HCT116 (cell line): ENCODE data around the gene PTPRF. TPM values are rescaled to one million over a fixed set of nuclear protein-coding genes. Genes with fewer than 3 reads are reported as not detected.

Experiments used
- ATAC-seq: fragments of 200-7000 bp; cut with Tn5 transposase; 2 replicates; pipeline ENCODE4 v1.9.1; 2020; ENCODE audit warnings: mild to moderate bottlenecking, moderate library complexity
- BruUV-seq: library from RNA; stranded (reverse); fragments of 400-500 nt; replicated peaks from 2 replicates; lab custom pipeline; 2021; lab: Mats Ljungman, UMichigan
- CTCF ChIA-PET: fragments of 300-600 bp; sonication (Branson Sonifier 250); formaldehyde crosslinking; loops from one replicate; lab custom pipeline; 2021; ENCODE audit warnings: antibody characterized with exemption; lab: Charles Lee
- POLR2A ChIA-PET: fragments of 300-600, 350-600 bp; sonication (Branson Sonifier 250); formaldehyde crosslinking; loops from one replicate; lab custom pipeline; 2021; ENCODE audit warnings: antibody characterized with exemption; lab: Charles Lee
- RAD21 ChIA-PET, 2 experiments: fragments of 300-600 bp; sonication (Branson Sonifier 250); formaldehyde crosslinking; loops; one replicate each; lab custom pipeline; 2023; ENCODE audit warnings: low total read pairs in 2 of 2; ENCODE audit not compliant: uncharacterized antibody in 2 of 2, unreplicated experiment in 2 of 2, low non-redundant PET in 1 of 2; lab: Charles Lee
- DNase-seq: peaks from one replicate; pipeline ENCODE4 v3.0.0-alpha.2; 2010; ENCODE audit warnings: low read depth, low spot score
- H2AFZ ChIP-seq: fragments of 200-600 bp; shearing (Covaris generic), sonication (generic); 2 replicates; pipeline ENCODE4 v1.6.1; 2017; ENCODE audit warnings: low read depth, mixed run types, mixed read lengths, antibody characterized with exemption, low read length; ENCODE audit not compliant: poor library complexity, severe bottlenecking
- H3K27ac ChIP-seq: 2 replicates; pipeline ENCODE4 v1.5.1; 2012; ENCODE audit warnings: low read depth, low read length
- H3K27me3 ChIP-seq: fragments of 200-600 bp; sonication (generic); 2 replicates; pipeline ENCODE4 v1.6.1; 2016; ENCODE audit warnings: mixed run types, low read length, mixed read lengths; ENCODE audit not compliant: insufficient read depth
- H3K36me3 ChIP-seq, 2 experiments: fragments of 200-500 bp in 1 of 2; fragments of 200-600 bp in 1 of 2; sonication (Bioruptor generic) in 1 of 2; sonication (generic) in 1 of 2; 2 replicates each; pipeline versions ENCODE4 v1.5.1 to v1.6.1; 2014 to 2016; ENCODE audit warnings: low read length in 2 of 2, inconsistent platforms in 1 of 2, mixed read lengths in 1 of 2, mixed run types in 1 of 2; ENCODE audit not compliant: insufficient read depth in 2 of 2, control insufficient read depth in 1 of 2
- H3K4me1 ChIP-seq, 2 experiments: fragments of 200-600 bp in 1 of 2; sonication (generic) in 1 of 2; 2 replicates each; pipeline versions ENCODE4 v1.5.1 to v1.6.1; 2012 to 2017; ENCODE audit warnings: low read length in 2 of 2, inconsistent platforms in 1 of 2, mild to moderate bottlenecking in 1 of 2, mixed read lengths in 1 of 2, mixed run types in 1 of 2, moderate library complexity in 1 of 2; ENCODE audit not compliant: insufficient read depth in 2 of 2, control insufficient read depth in 1 of 2
- H3K4me2 ChIP-seq: fragments of 200-600 bp; sonication (generic); 2 replicates; pipeline ENCODE4 v1.6.1; 2017; ENCODE audit warnings: mixed run types, low read length, mixed read lengths
- H3K4me3 ChIP-seq, 2 experiments: fragments of 200-600 bp in 1 of 2; sonication (generic) in 1 of 2; replicated peaks in 1 of 2; 2 replicates each; pipeline ENCODE4 v1.5.1; 2011 to 2016; ENCODE audit warnings: low read length in 2 of 2, control low read depth in 1 of 2, low read depth in 1 of 2, mild to moderate bottlenecking in 1 of 2, mixed read lengths in 1 of 2, mixed run types in 1 of 2
- H3K79me2 ChIP-seq: fragments of 200-600 bp; sonication (generic); 2 replicates; pipeline ENCODE4 v1.6.1; 2017; ENCODE audit warnings: mild to moderate bottlenecking, mixed run types, low read length, moderate library complexity, mixed read lengths; ENCODE audit not compliant: insufficient read depth
- H3K9ac ChIP-seq: fragments of 200-600 bp; sonication (generic); 2 replicates; pipeline ENCODE4 v1.6.1; 2016; ENCODE audit warnings: low read length, mixed read lengths
- H3K9me2 ChIP-seq: fragments of 200-600 bp; sonication (generic), shearing (Covaris generic); 2 replicates; pipeline ENCODE4 v1.6.1; 2017; ENCODE audit warnings: mixed run types, mild to moderate bottlenecking, moderate library complexity; ENCODE audit not compliant: insufficient read depth
- H3K9me3 ChIP-seq, 2 experiments: fragments of 200-500 bp in 1 of 2; fragments of 200-600 bp in 1 of 2; sonication (Bioruptor generic) in 1 of 2; sonication (generic) in 1 of 2; 2 replicates each; pipeline ENCODE4 v1.6.1; 2014 to 2017; ENCODE audit warnings: low read length in 2 of 2, mixed read lengths in 2 of 2, inconsistent platforms in 1 of 2, low read depth in 1 of 2, mild to moderate bottlenecking in 1 of 2, mixed run types in 1 of 2, moderate library complexity in 1 of 2; ENCODE audit not compliant: control insufficient read depth in 1 of 2, insufficient read depth in 1 of 2
- H4K20me1 ChIP-seq: fragments of 200-600 bp; sonication (generic), shearing (Covaris generic); 2 replicates; pipeline ENCODE4 v1.6.1; 2017; ENCODE audit warnings: mixed run types, mild to moderate bottlenecking, moderate library complexity; ENCODE audit not compliant: insufficient read depth
- CTCF ChIP-seq, 3 experiments: fragments of 200-600 bp in 1 of 3; sonication (generic) in 1 of 3; IDR thresholded peaks in 2 of 3; conservative IDR thresholded peaks in 1 of 3; 2 replicates each; pipeline ENCODE4 v1.5.1; 2012 to 2017; ENCODE audit warnings: low read depth in 2 of 3, low read length in 2 of 3, antibody characterized with exemption in 1 of 3, borderline replicate concordance in 1 of 3, control low read depth in 1 of 3, mild to moderate bottlenecking in 1 of 3, mixed read lengths in 1 of 3, mixed run types in 1 of 3, moderate library complexity in 1 of 3; ENCODE audit not compliant: insufficient read depth in 1 of 3
- MAX ChIP-seq: IDR thresholded peaks from 2 replicates; pipeline ENCODE4 v1.6.1; 2012
- POLR2AphosphoS5 ChIP-seq: IDR thresholded peaks from 2 replicates; pipeline ENCODE4 v1.6.1; 2011; ENCODE audit warnings: mild to moderate bottlenecking, low read depth, low read length, moderate library complexity
- SIN3A ChIP-seq: IDR thresholded peaks from 2 replicates; pipeline ENCODE4 v1.6.1; 2012; ENCODE audit warnings: low read depth
- SP1 ChIP-seq: IDR thresholded peaks from 2 replicates; pipeline ENCODE4 v1.6.1; 2012; ENCODE audit warnings: low read depth
- TCF7L2 ChIP-seq: IDR thresholded peaks from 2 replicates; pipeline ENCODE4 v1.7.0; 2011; ENCODE audit warnings: borderline replicate concordance, inconsistent platforms; ENCODE audit not compliant: insufficient read depth, insufficient read length; ENCODE audit errors: extremely low read depth
- intact Hi-C: fragments of 100-400 bp; cut with micrococcal nuclease; formaldehyde crosslinking; loops from 2 replicates; pipeline ENCODE4 v1.10.0; 2022
- total RNA-seq: library from RNA; stranded (reverse); gene quantifications from one replicate; pipeline ENCODE4 v1.2.1, GENCODE V29; 2021; ENCODE audit not compliant: unreplicated experiment

The PTPRF gene
- total RNA-seq, 1 experiment from 2014 or later: 224 TPM

DNA sequence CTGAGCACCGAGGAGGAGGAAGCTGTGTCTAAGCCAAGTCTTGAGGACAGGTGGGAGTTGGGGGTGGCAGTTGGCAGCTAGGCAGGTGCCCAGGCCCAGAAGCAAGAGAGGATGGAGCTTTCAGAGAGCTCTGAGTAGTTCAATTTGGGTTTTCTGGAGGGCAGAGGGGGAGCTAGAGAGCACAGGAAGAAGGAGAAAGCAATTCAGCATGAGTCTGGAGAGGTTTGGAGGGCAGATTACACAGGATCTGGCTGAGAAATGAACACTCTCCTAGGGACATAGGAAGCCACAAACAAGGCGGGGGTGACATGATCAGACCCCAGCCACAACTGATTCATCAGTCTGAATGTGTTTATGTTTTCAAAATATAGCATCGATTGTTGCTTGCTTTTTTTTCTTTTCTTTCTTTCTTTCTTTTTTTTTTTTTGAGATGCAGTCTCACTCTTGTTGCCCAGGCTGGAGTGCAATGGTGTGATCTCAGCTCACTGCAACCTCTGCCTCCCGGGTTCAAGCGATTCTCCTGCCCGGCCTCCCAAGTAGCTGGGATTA is 23.8 kb downstream of the PTPRF start:
- intact Hi-C loops: loop anchor here (5.0 kb wide), 1 partner anchor 88 kb away; no protein-coding TSS in a partner anchor
- 0 out of 2 replicates have a peak, but pooled peaks have one; percentile 25 for ATAC-seq
- no TSS peak for BruUV-seq
- ChIA-PET RAD21 (interaction anchor here in 1 of 2 experiments (0.7 kb wide), 1 partner anchor 482 kb away, joined by 3 read pairs; no protein-coding TSS in a partner anchor), POLR2A (no interaction called here)
- Histone ChIP-seq H3K4me3 (no peak overlapping the region), H4K20me1 (peaks cover 5% of the 10 kb centered on the region; the same call in 1 of the 2 replicates), H3K9me2 (no peaks in the 10 kb centered on the region)
- TF ChIP-seq CTCF (IDR thresholded peaks at IDR 0.05 in 2 of 3, conservative IDR thresholded peaks at IDR 0.05 in 1 of 3; ENCODE audit: borderline replicate concordance in 1 of 3, insufficient read depth in 1 of 3, low read depth in 2 of 3, low read length in 2 of 3) (peak in 2 of 3 experiments; percentile 55 to 65; a peak in 4 of 6 replicates), TCF7L2 (no peak)
- TF ChIP-seq, all 23 proteins: peak for 1
- peaks cover 20 to 31% of the 10 kb centered on the region in 2 experiments for H3K4me1 ChIP-seq
- H3K9me3 ChIP-seq: no peaks in the 10 kb centered on the region
- CTCF ChIA-PET: interaction anchor here (1.0 to 1.1 kb wide), 2 partner anchors 9 to 95 kb away, joined by 3 read pairs; partner anchors contain the start of gene KDM4A
- H3K27me3 ChIP-seq: no peaks in the 10 kb centered on the region
- peaks cover 70% of the 10 kb centered on the region for H3K79me2 ChIP-seq
- H2AFZ ChIP-seq: no peak overlapping the region
- H3K9ac ChIP-seq: no peak overlapping the region
- DNase-seq: peak; percentile 21
- peak overlapping the region; percentile 13; the same call in 1 of the 2 replicates for H3K27ac ChIP-seq
- H3K4me2 ChIP-seq: no peak overlapping the region
- H3K36me3 ChIP-seq: peaks cover 13 to 63% of the 10 kb centered on the region in 2 experiments; a peak in 3 of 4 replicates

DNA sequence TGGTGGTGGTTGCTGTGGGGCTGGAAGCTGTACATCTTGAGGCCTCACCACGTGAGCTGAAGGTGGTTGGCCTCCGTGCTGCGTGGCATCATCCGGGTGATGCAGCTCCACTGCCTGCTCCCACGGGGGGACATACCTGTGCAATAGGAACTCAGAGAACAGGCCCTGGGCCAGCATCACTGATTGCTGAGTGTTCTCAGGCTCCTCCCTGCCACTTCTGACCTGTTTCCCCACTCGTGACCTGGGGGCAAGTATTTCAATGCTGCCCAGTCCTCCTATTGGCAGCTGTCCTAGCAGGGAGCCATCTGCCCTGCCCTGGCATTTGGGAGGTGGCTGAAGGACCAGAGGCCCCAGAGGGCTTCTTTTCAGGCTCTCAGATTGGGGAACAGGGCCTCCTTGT is 26.1 kb downstream of the PTPRF start:
- TF ChIP-seq SP1 (no peak), MAX (no peak), SIN3A (no peak), CTCF (IDR thresholded peaks at IDR 0.05 in 2 of 3, conservative IDR thresholded peaks at IDR 0.05 in 1 of 3; ENCODE audit: borderline replicate concordance in 1 of 3, insufficient read depth in 1 of 3, low read depth in 2 of 3, low read length in 2 of 3) (no peak), POLR2AphosphoS5 (no peak)
- H3K79me2 ChIP-seq: peaks cover 77% of the 10 kb centered on the region
- no peak overlapping the region for H3K4me3 ChIP-seq
- H3K9me2 ChIP-seq: no peaks in the 10 kb centered on the region
- no peak for ATAC-seq
- ChIA-PET CTCF (no interaction called here), POLR2A (no interaction called here), RAD21 (no interaction called here)
- no peak overlapping the region for H3K27ac ChIP-seq
- no peaks in the 10 kb centered on the region for H3K9me3 ChIP-seq
- BruUV-seq: no TSS peak
- DNase-seq: no peak
- peaks cover 5 to 9% of the 10 kb centered on the region in 2 experiments; a peak in 3 of 4 replicates for H3K4me1 ChIP-seq
- no peak overlapping the region for H3K4me2 ChIP-seq
- H2AFZ ChIP-seq: no peak overlapping the region
- H3K36me3 ChIP-seq: peaks cover 13 to 57% of the 10 kb centered on the region in 2 experiments; a peak in 3 of 4 replicates
- H3K27me3 ChIP-seq: no peaks in the 10 kb centered on the region
- H4K20me1 ChIP-seq: no peaks in the 10 kb centered on the region
- H3K9ac ChIP-seq: no peak overlapping the region
- intact Hi-C loops: no loop called here
